ENCODE data around the gene BAMBI.
"Not testable (repeated sequence)": the region's sequence is repeated elsewhere in the genome, so short reads cannot be mapped to it uniquely, and the experiment has no call there.

Gene BAMBI

GRCh38 chr10:28676968-28677887 lies at the start of gene BAMBI:
TSS of gene BAMBI (plus strand) at chr10:28677521. CDS start at chr10:28677898, 377 bp downstream.
- peak; percentile 19 for DNase-seq

- peak; percentile 15 for DNase-seq
Measured at GRCh38 chr10:28628184-28628893, 49.0 kb upstream of the BAMBI start.

DNA sequence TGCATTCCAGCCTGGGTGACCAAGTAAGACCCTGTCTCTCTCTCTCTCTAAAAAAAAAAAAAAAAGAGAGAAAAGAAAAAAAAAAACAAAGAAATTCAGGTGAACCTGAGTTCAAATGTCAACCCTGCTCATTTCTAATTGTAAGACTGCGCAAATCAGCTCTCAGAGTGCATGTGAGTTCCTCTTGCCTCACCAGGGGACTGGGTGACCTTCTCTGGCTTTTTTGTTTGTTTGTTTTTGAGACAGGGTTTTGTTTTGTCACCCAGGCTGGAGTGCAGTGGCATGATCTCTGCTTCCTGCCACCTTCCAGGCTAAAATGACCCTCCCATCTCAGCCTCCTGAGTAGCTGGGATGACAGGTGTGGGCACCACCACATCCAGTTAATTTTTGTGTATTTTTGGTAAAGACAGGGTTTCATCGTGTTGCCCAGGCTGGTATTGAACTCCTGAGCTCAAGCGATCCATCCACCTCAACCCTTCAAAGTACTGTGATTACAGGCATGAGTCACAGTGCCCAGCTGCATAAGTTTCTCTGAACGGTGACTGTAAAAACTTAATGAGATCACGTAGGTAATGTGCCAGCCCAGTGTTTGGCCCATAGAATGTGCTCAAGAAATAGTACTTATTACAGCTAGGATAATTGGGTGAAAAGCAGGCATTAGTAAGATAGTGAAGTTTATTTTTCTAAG lies 45.3 kb upstream of the BAMBI start:
- no peak for DNase-seq

DNA sequence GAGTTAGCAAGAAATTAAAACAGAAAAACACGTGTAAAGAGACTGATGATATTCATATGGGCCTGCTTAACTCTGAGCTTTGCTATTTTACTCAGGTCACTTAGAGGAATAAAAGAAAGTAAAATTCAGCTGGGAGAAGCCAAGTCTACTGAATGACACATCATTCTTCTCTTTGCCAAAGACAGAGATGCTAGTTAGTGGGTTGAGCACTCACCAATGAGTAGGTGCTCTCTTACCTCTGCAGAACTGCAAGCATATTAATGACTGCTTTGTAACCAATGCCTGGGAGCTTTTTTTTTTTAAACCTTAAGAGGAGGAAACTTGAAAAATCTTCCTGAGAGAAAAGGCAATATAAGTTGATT lies 44.8 kb upstream of the BAMBI start:
- DNase-seq = no peak

GRCh38 chr10:28633750-28634149 lies 43.6 kb upstream of the BAMBI start:
- DNase-seq = no peak

DNA sequence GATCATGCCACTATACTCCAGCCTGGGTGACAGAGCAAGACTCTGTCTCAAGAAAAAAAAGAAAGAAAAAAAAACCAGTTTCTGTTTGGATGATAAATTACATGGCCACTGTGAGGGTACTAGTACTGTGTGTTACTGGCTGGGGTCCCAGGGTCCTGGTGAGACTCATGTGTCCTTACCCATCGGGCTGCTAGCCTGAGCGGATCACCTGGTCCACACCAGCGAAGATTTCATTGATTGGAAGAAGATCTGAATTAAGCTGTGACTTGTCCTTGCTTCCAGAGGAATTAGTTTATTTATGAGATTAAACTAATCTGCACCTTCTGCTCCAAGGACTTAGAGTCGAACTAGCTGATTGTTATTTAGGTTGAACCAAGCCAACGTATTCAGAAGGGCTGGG lies 40.0 kb upstream of the BAMBI start:
- no peak for DNase-seq

DNA sequence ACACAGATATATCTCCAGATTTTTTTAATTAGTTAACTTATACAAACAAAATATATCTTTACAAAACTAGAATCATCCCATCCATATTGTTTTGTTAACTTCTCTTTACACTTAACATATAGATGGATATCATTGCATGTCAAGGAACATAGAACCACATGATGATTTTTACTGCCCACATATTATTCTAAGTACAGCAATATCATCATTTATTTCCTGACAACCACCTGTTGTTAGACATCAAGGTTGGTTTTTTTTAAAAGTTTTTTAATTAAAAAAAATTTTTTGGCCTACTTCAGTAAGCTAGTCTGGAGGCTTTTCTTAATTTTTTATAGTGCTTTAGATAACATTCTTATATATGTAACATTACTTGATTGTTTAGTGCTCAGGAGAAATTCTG lies 38.9 kb upstream of the BAMBI start:
- no peak for DNase-seq

DNA sequence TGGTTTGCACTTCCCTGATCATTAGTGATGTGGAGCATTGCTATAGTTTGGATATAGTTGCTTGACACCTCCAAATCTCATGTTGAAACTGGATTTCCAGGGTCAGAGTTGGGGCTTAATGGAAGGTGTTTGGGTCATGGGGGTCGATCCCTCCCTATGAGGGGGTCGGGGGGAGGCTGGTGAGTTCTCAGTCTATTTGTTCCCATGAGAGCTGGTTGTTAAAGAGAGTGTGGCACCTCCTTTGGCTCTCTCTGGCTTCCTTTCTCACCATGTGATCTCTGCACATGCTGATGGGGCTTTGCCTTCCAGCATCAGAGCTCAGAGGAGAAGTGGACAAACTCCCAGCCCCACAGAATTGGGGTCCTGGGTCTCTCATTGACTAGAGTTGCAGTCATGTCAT lies 36.8 kb upstream of the BAMBI start:
- no peak for DNase-seq

DNA sequence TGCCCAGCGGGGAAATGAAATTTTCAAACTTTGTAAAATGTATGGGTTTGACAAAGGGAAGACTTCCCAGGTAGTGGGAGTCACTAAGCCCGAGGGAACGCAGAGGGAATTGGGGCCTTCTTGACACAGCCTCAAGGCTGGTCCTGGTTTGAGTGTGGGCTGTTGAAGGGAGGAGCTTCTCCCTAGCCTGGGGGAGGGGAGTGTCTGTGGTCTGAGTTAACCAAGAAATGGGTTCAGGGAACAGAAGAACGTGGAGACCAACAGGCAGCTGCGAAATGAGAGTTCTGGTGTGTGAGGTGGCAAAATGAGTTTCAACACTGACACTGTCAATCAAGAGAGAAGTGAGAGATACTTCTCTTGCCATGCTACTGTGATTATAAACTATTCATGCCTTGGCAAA lies 32.7 kb upstream of the BAMBI start:
- no peak for DNase-seq

DNA sequence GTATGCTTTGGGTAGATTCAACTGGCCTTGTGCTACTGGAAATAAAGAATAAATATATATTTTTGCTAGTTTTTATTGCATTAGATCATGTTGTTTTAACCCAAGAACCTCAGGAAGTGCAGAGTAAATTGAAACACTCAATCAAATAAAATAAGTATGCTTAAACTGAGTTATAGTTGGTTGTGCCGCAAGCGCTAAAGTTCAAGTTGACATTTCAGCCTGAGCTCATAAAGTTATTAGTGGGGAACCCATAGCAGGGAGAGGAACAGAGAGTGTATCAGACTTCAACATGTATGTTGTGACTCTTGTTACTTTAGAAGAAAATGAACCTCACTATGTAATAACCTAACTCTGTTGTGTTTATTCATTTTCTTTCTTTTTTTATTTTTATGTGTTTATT lies 25.2 kb upstream of the BAMBI start:
- DNase-seq = no peak

DNA sequence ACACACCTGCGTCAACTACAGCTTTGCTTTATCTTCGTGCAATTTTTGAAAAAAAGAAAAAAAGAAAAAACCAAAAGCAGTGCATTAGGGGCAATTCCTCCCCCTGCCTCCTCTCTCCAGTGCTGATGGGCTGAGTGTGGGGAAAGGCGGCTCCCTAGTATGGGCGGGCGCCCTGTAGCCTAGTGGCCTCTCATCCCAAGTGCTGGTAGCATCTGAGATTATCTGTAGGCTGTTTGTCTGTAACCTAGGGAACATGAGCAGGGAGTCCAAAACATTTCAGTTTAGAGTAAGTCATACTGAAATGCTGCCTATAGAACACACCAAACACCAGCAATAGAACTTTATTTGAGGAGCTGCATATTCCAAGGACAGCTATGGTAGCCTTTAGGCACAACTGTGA lies 24.6 kb upstream of the BAMBI start:
- DNase-seq = no peak

DNA sequence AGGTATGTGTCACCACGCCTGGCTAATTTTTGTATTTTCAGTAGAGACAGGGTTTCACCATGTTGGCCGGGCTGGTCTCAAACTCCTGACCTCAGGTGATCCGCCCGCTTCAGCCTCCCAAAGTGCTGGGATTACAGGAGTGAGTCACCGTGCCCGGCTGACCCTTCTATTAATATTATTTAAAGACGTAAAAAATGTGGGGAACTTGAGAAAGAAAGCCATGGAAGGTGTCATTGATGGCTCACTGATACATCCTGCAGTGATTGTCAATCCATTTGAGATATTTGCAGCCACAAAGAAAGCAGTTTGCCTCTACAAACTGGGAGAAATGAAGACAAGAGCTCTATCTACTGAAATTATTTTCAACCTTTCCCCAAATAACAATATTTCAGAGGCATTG lies 18.5 kb upstream of the BAMBI start:
- DNase-seq = not testable (repeated sequence)

GRCh38 chr10:28661035-28661434 lies 16.3 kb upstream of the BAMBI start:
- DNase-seq = no peak

DNA sequence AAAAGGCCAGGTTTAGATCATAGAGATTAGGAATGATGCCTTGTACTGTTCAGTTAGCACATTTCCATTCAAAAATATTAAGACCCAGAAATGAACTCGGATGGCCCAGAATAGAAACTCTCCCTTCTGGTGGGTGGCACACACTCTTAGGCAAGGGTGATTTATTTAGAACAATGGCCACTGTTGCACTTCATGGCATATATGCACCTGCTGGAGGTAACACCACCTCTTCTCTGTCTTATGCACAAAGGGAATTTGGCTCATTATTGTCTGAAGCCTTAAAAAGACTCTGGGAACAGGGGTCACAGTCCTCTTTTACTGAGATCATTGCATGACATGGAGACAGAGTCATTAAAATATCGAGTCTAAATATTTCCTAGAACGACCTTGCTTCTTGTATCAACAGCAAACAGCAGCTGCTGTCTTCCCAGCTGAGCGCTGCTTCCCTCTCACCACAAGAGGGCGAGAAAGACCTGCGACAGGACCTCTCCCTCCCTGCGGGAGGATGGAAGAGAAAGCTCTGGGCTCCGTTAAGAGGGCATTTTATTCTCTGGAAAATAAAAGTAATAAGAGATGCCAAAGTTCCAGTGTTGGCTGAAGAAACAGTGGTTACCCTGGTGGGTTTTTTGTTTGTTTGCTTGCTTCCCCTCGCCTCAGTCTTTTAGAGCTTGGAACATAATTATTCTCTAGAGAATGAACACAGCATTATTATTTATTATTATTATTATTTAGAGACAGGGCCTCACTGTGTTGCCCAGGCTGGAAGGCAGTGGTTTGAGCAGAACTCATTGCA lies 13.5 kb upstream of the BAMBI start:
- peak; percentile 22 for DNase-seq

DNA sequence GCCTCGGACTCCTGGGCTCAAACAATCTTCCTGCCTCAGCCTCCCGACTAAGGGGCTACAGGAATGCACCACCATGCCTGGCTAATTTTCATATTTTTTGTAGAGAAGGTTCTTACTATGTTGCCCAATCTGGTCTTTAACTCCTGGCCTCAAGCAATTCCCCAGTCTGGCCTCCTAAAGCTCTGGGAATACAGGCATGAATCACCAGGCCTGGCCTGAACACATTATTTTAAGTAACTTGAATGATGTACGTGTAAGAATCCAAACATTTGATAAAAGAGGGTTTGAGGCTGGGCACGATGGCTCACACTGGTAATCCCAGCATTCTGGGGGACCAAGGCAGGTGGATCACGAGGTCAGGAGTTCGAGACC lies 13.0 kb upstream of the BAMBI start:
- DNase-seq = no peak

DNA sequence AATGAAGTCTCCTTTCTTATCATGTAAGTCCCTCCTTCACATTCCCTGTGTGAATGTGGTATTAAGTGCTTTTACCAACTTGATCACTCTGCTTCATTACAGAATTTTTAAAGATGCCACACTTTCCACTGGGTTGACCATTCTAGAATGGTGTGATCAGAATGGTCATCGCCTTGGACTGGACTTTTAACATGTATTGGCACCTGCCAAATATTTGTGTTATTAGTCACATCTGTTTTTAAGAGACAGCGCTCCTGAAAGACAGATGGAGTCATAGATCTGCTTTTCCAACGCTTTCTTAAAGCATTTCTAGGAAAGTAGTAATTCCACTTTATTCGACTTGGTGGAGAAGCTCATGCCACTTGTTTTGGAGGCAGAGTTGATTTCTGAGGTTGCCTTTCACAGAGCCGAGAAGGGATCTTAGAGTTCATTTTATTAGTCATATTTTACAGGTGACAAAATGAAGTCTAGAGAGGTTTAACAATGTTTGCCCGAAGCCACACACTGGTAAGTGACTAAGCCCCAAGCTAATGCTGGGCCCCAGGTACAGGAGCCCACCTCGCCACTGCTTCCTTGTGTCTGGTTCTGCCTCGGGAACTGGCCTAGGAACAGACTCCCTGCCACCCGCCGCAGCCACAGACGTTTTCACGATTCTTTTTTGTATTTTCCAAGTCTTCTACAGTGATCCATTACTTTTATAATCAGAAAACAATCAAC lies 10.4 kb upstream of the BAMBI start:
- DNase-seq = no peak

DNA sequence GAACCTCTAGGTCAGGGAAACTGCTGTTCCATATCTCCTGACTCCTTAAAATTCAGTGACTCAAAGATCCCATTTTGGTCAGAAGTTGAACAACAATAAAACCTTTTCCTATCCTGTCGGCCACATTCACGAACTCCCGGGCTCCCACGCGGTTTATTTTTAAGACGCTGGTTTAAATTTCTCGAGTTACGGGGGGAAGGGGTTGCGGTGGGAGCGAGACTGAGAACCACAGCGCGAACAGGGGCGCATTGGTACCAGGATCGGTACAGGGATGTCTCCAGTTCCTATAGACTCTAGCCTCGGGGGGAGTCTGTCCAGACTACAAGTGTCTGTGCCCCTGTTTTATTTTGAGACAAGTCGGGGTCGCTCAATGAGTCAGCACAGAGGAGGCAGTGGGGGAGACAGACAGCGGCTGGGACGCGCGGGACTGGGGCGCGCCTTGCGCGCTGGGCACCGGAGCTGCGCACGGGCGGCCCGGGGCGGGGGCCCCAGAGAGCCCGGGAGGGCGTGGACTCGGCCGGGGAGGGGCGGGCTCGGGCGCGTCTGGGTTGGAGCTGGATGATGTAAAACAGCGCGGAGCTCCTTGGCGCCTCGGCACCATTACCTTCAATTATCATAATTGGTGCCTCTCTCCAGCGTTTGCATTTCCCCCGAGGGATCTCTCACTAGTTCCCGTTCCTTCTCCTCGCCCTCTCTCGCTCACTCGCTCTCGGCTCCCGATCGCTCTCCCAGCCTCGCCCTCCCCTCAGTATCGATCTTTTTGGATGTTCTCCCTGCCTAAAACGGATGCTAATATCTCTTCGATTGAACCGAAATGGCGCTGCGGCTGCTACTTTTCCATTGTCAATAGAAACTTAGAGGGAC lies 8.7 kb upstream of the BAMBI start:
- peak; percentile 26 for DNase-seq

DNA sequence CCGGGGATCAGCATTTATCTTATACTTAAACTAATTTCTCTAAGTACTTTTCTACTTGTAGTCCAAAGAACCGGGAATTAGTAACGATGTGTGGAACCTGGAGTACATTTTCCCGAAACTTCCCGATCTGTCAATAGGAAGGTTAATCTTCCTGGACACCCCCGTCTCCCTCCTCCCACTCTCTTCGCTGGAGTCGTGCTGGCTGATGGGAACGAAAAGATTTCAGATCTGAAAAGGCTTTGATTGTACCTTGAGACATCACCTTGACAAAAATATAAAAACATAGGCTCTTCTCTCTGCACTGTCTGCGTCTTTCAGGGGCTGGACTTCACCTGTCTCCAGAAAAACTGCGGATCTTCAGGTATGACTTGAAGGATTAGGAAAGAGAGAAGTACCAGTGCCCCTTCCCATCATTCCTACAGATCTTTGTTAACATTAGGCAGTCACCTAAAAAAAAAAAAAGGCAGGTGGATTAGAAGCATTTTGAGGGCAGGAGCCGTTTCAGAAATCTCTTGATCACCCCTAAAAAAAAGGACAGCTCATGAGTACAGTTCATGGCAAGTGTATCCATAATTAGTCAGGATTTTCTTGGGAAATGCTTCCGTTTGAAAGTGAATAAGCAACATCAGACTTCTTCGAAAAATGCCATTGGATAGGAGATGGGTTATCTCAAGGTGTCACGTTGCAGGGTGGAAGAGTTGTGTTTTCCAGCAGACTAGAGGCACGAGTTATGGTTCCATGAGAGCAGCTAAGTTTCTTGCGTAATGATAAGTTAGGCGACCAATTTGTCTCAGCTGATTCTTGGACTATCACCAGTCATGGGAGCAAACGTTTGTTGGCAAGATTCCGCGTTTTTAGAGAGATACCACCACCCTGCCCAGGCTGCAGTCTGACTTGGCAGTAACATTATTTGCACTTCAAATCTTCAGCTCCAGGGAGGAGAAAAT lies 7.8 kb upstream of the BAMBI start:
- DNase-seq = no peak

DNA sequence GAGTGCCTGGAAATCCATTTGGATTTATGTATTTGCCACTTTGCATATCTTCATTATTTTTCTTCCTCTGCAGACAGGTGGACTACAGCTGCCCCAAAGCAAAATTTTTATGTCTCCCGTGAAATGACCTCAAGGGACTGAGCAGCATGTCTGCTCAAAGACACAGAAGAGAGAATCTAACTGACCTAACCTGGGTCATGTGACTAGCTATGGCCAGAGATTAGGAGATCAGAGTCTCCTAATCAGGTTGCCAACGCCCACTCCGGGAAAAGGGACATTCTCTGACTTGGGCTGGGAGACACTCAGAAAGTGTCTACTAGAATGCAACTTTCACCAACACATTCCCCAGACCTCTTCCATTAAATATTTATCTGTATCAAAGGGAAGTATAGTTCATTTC lies 2.5 kb upstream of the BAMBI start:
- DNase-seq = no peak

DNA sequence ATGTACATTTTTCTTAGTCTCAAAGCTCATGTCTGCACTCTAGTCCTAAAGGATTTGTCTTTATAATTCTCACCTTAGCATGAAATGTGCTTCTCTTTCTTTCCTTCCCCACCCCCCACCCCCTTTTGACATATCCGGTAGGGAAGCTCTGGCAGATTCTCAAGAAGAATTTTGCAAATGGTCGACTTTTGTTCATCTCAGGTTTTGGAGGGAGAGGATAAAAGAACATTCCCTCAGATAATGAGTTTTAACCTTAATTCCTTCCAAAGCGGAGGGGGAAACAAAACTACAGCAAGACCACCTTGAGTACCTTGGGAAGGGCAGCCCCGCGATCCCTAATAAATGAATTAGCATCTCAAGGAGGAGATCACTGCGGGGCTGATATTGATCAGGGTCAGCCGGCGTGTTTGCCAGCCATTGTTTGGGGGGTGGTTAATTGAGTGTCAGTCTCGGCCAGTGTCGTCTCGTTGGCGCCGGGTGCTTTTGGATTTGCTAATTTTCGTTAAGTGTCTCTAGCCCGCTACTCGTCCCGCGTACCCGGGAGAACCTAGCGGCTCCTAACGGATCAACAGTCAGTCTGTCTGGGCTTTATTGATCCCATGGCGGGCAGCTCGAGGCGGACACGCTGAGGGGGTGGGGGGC lies 874 bp upstream of the BAMBI start:
- DNase-seq = no peak
